LNCaP clone FGC (cell line): ENCODE data around the gene SLC44A2.
"Not testable (repeated sequence)": the region's sequence is repeated elsewhere in the genome, so short reads cannot be mapped to it uniquely, and the experiment has no call there.

ENCODE experiments used
- DNase-seq: peaks from one replicate; pipeline ENCODE4 v3.0.0-alpha.2; 2011; ENCODE audit warnings: low read depth
- H3K4me3 ChIP-seq: 2 replicates; pipeline ENCODE4 v1.5.1; 2011; ENCODE audit warnings: mild to moderate bottlenecking, low read depth, low read length, control low read depth
- CTCF ChIP-seq: IDR thresholded peaks from 2 replicates; pipeline ENCODE4 v1.5.1; 2012; ENCODE audit warnings: mild to moderate bottlenecking; ENCODE audit not compliant: control insufficient read depth, insufficient read depth; ENCODE audit errors: extremely low read depth

The SLC44A2 gene

GRCh38 chr19:10660346-10660745 is 35.0 kb downstream of the SLC44A2 start:
- TF ChIP-seq CTCF: no peak
- no peak overlapping the region for H3K4me3 ChIP-seq
- no peak for DNase-seq

GRCh38 chr19:10661946-10662345 is 36.6 kb downstream of the SLC44A2 start:
- no peak for TF ChIP-seq CTCF
- H3K4me3 ChIP-seq: no peak overlapping the region
- DNase-seq: no peak

DNA sequence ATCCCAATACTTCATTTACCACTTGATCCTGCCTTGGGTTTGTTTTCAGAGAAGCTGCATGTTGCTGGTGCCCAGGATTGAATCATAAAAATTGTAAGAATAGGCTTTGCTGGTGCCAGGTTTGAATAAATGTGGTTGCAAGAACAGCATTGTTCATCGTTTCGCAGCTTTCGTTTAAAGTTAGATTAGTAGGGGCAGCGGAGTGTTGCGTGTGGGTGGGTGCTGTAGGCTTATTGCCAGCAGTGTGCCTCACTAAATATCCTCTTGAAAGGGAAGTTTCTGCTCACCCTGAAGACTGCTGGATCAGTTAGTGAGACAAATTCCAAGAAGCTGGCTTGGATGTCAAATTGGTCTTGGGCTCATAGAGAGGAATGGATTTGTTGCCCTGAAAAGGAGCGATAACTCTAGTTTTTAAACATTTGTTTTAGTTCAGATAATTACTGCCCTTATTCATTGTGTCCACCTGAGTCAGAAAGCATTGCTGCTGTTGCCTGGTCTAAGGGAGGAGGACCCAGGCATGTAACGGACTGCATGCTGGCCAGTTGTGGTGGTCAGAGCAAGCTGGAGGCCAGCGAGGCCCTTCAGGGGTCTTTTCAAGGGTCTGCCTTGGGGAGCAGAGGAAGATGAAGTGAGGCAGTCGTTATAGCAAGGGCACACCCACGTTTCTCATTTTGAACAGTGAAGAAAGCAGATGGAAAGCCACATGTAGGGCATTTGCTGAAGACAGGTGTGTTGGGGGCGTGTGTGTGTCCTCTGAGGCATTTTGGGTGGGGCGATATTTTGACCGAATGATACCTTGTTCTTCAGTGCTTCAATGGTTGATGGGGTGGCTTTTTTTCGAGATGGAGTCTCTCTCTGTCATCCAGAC is 37.3 kb downstream of the SLC44A2 start:
- TF ChIP-seq CTCF: no peak
- DNase-seq: no peak
- H3K4me3 ChIP-seq: no peak overlapping the region

DNA sequence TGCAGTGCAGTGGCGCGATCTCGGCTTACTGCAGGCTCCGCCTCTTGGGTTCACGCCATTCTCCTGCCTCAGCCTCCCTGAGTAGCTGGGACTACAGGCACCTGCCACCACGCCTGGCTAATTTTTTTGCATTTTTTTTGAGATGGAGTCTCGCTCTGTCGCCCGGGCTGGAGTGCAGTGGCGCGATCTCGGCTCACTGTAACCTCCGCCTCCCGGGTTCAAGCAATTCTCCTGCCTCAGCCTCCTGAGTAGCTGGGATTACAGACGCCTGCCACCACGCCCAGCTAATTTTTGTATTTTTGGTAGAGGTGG is 37.9 kb downstream of the SLC44A2 start:
- not testable (repeated sequence) for DNase-seq

DNA sequence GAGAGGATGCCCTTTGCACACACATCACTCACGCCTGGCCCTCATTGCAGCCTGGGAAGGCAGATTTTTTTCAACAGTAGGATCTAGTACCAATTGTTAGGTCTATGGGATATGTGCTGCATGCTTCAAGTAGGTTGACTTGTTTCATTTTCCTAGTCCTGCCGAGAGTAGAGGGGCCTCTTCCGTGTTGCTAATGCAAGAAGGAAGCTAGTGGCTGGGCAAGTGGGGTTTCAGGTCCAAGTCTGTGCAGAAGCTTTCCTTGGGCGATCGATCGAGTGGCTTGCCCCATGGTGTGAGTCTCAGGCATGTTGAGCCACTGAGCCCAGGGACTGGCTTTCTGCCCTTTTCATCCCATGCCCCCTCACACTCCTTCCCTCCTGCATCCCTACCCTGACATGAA is 42.5 kb downstream of the SLC44A2 start:
- no peak overlapping the region for H3K4me3 ChIP-seq
- no peak for DNase-seq

More for the DNA sequence above, 37.9 kb downstream of the SLC44A2 start:
- not testable (repeated sequence) for H3K4me3 ChIP-seq

DNA sequence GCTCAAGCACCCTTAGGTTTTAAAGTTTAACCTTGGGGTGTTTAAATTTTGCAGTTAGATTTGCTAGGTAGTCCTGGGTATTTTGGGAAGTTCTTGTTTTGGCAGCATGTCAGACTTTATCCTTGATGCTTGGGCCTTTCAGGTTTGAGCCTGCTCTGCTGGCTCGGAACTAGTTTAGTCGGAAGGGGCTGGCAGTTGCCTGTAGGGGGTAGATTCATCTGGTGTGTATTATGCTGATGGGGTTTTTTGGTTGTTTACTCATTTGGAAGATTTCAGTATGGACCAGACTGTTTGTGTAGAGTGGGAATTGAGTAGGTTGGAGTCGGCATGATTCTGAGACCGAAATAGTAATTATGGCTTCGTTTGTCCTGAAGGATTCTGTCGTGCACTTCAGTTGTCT is 43.9 kb downstream of the SLC44A2 start:
- DNase-seq: no peak
- no peak overlapping the region for H3K4me3 ChIP-seq
- no peak for TF ChIP-seq CTCF

More for the DNA sequence above, 42.5 kb downstream of the SLC44A2 start:
- TF ChIP-seq CTCF: no peak

- DNase-seq: no peak
- H3K4me3 ChIP-seq: no peak overlapping the region
- no peak for TF ChIP-seq CTCF
Measured at GRCh38 chr19:10670182-10670581, 44.8 kb downstream of the SLC44A2 start.
